NCI-H2171 (cell line): Measurements from ENCODE around the gene CGAS.
"Not testable (repeated sequence)": the region's sequence is repeated elsewhere in the genome, so short reads cannot be mapped to it uniquely, and the experiment has no call there.

Experiments
- DNase-seq: peaks from one replicate; lab custom pipeline; 2025; lab: John Stamatoyannopoulos, UW

The CGAS gene

GRCh38 chr6:73395875-73396274 lies 56.2 kb downstream of the CGAS start:
- DNase-seq: no peak

- peak; percentile 72 for DNase-seq
Observed at GRCh38 chr6:73394577-73395354, 57.3 kb downstream of the CGAS start, which contains the start of gene DDX43. DDX43 (plus strand) TSS chr6:73394828; CDS start chr6:73394906, 78 bp downstream.

GRCh38 chr6:73393278-73393677 lies 58.8 kb downstream of the CGAS start:
- DNase-seq: no peak

GRCh38 chr6:73392188-73392587 lies 59.9 kb downstream of the CGAS start:
- DNase-seq: not testable (repeated sequence)

GRCh38 chr6:73391675-73392074 lies 60.4 kb downstream of the CGAS start:
- DNase-seq: no peak

GRCh38 chr6:73389854-73390253 lies 62.2 kb downstream of the CGAS start:
- no peak for DNase-seq

- DNase-seq: no peak
Observed at GRCh38 chr6:73388800-73389512, 63.1 kb downstream of the CGAS start.

GRCh38 chr6:73388433-73388799 lies 63.7 kb downstream of the CGAS start:
- DNase-seq: no peak

GRCh38 chr6:73382462-73383113 lies 69.5 kb downstream of the CGAS start:
- no peak for DNase-seq

- not testable (repeated sequence) for DNase-seq
Observed at GRCh38 chr6:73381531-73381930, 70.6 kb downstream of the CGAS start.

- DNase-seq: no peak
Observed at GRCh38 chr6:73377225-73377624, 74.9 kb downstream of the CGAS start.

- no peak for DNase-seq
Observed at GRCh38 chr6:73375216-73375615, 76.9 kb downstream of the CGAS start.
